Endothelial cell of hepatic sinusoid (primary cell): ENCODE results near the gene ACER1.
"Not testable (repeated sequence)": the region's sequence is repeated elsewhere in the genome, so short reads cannot be mapped to it uniquely, and the experiment has no call there.

ENCODE experiments used
- in situ Hi-C: cut with HindIII; loops from 2 replicates; pipeline ENCODE4 v1.10.0; 2017; ENCODE audit warnings: low sequenced_read_pairs

ACER1 gene

GRCh38 chr19:6297202-6297601, 36.2 kb downstream of the ACER1 start:
- in situ Hi-C loops = loop anchor here (10.0 kb wide), 2 partner anchors 198 to 252 kb away; no protein-coding TSS in a partner anchor

GRCh38 chr19:6292006-6292405, 41.4 kb downstream of the ACER1 start:
- in situ Hi-C loops = loop anchor here (5.0 to 10.0 kb wide), 3 partner anchors 145 to 247 kb away; no protein-coding TSS in a partner anchor

- in situ Hi-C loops = no loop called here
Measured at GRCh38 chr19:6288737-6289136, 44.7 kb downstream of the ACER1 start.

- in situ Hi-C loops = no loop called here
Measured at GRCh38 chr19:6287269-6287885, 46.0 kb downstream of the ACER1 start.

- in situ Hi-C loops = no loop called here
Measured at GRCh38 chr19:6286676-6287075, 46.7 kb downstream of the ACER1 start.

- in situ Hi-C loops = not testable (repeated sequence)
Measured at GRCh38 chr19:6282393-6282792, 51.0 kb downstream of the ACER1 start.

- in situ Hi-C loops = loop anchor here (10.0 kb wide), 1 partner anchor 55 kb away; the partner anchor contains the start of gene ACER1
Measured at GRCh38 chr19:6279931-6280591, 53.4 kb downstream of the ACER1 start, which contains the start of gene MLLT1. TSS of gene MLLT1 (minus strand) at chr19:6279975. CDS start at chr19:6279784, 191 bp downstream.

- in situ Hi-C loops = loop anchor here (10.0 kb wide), 1 partner anchor 55 kb away; the partner anchor contains the start of gene ACER1
Measured at GRCh38 chr19:6279620-6279930, 53.8 kb downstream of the ACER1 start.

GRCh38 chr19:6278740-6279619, 54.4 kb downstream of the ACER1 start:
- in situ Hi-C loops = loop anchor here (10.0 kb wide), 1 partner anchor 56 kb away; the partner anchor contains the start of gene ACER1

- in situ Hi-C loops = loop anchor here (10.0 kb wide), 1 partner anchor 57 kb away; the partner anchor contains the start of gene ACER1
Measured at GRCh38 chr19:6278051-6278450, 55.4 kb downstream of the ACER1 start.

GRCh38 chr19:6276447-6276846, 57.0 kb downstream of the ACER1 start:
- in situ Hi-C loops = loop anchor here (10.0 kb wide), 1 partner anchor 58 kb away; the partner anchor contains the start of gene ACER1

- in situ Hi-C loops = loop anchor here (10.0 kb wide), 1 partner anchor 60 kb away; the partner anchor contains the start of gene ACER1
Measured at GRCh38 chr19:6275170-6275744, 58.2 kb downstream of the ACER1 start.

- in situ Hi-C loops = loop anchor here (5.0 to 10.0 kb wide), 2 partner anchors 37 to 60 kb away; partner anchors contain the start of gene ACER1
Measured at GRCh38 chr19:6274756-6275155, 58.7 kb downstream of the ACER1 start.

- in situ Hi-C loops = loop anchor here (5.0 to 10.0 kb wide), 2 partner anchors 37 to 61 kb away; partner anchors contain the start of gene ACER1
Measured at GRCh38 chr19:6273701-6274601, 59.5 kb downstream of the ACER1 start.

- in situ Hi-C loops = loop anchor here (5.0 to 10.0 kb wide), 2 partner anchors 36 to 62 kb away; partner anchors contain the start of gene ACER1
Measured at GRCh38 chr19:6272913-6273600, 60.4 kb downstream of the ACER1 start.

GRCh38 chr19:6272411-6272791, 61.0 kb downstream of the ACER1 start:
- in situ Hi-C loops = loop anchor here (5.0 to 10.0 kb wide), 2 partner anchors 35 to 62 kb away; partner anchors contain the start of gene ACER1

GRCh38 chr19:6271721-6272410, 61.5 kb downstream of the ACER1 start:
- in situ Hi-C loops = loop anchor here (5.0 to 10.0 kb wide), 2 partner anchors 35 to 63 kb away; partner anchors contain the start of gene ACER1

- in situ Hi-C loops = loop anchor here (5.0 to 10.0 kb wide), 2 partner anchors 34 to 64 kb away; partner anchors contain the start of gene ACER1
Measured at GRCh38 chr19:6271251-6271650, 62.2 kb downstream of the ACER1 start.
